ENCODE data around the gene HES5.

The HES5 gene

DNA sequence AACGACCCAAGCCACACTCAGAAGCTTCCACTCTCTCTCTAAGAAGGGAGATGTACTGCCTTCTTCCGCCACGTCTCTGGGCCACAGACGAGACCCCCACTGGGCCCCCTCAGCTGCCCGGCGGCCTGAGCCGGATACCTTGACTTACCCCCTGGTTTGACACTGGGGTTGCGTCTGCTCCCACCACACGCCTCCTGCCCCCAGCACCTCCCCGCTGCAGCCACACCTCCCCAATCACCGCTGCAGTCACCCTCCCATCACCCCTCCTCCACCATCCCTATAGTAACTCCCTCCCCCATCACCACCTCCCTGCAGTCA lies 14.3 kb downstream of the HES5 start:
- Histone ChIP-seq H3K79me1 (replicated peaks; ENCODE audit: low read length, poor library complexity, severe bottlenecking) (peaks cover 48% of the 10 kb centered on the region), H4K8ac (ENCODE audit: low read length) (no peak overlapping the region), H2BK12ac (ENCODE audit: low read length in 2 of 2) (no peak overlapping the region), H3K23ac (ENCODE audit: low read length in 2 of 2) (no peak overlapping the region), H3K4me2 (ENCODE audit: low read length, poor library complexity, severe bottlenecking) (no peak overlapping the region), H3K36me3 (ENCODE audit: control insufficient read depth in 1 of 2, insufficient read depth in 2 of 2, low read depth in 1 of 2, low read length in 2 of 2) (peaks cover 81 to 100% of the 10 kb centered on the region in 2 experiments), H3K14ac (ENCODE audit: low read length in 2 of 2) (no peak overlapping the region), H3K27ac (ENCODE audit: low read length, poor library complexity, severe bottlenecking) (no peak overlapping the region), H3K18ac (ENCODE audit: low read depth in 1 of 2, low read length in 2 of 2) (no peak overlapping the region), H2BK120ac (ENCODE audit: low read depth, low read length) (no peak overlapping the region), H2BK5ac (ENCODE audit: low read depth, low read length, poor library complexity, severe bottlenecking) (no peak overlapping the region), H3K4ac (ENCODE audit: low read depth in 1 of 2, low read length in 2 of 2) (no peak overlapping the region), H3K4me3 (ENCODE audit: insufficient read depth in 1 of 2, low read depth in 1 of 2, low read length in 2 of 2) (no peak overlapping the region), H3K4me1 (ENCODE audit: control insufficient read depth, insufficient read depth, low read depth, low read length) (peaks cover 1% of the 10 kb centered on the region), H3K27me3 (ENCODE audit: control insufficient read depth in 1 of 2, insufficient read depth in 1 of 2, low read length in 2 of 2) (no peaks in the 10 kb centered on the region), H2BK15ac (ENCODE audit: low read depth, poor library complexity, severe bottlenecking) (no peak overlapping the region), H4K91ac (ENCODE audit: low read length) (no peak overlapping the region), H2AFZ (ENCODE audit: low read depth, low read length) (no peak overlapping the region), H3K9ac (ENCODE audit: low read length) (no peak overlapping the region), H2AK5ac (ENCODE audit: low read length, severe bottlenecking) (no peak overlapping the region), H3K9me3 (ENCODE audit: control insufficient read depth, low read length) (no peaks in the 10 kb centered on the region)
- 91% methylated on average over 11 of the region's 11 CpGs for WGBS
- DNase-seq: no peak

DNA sequence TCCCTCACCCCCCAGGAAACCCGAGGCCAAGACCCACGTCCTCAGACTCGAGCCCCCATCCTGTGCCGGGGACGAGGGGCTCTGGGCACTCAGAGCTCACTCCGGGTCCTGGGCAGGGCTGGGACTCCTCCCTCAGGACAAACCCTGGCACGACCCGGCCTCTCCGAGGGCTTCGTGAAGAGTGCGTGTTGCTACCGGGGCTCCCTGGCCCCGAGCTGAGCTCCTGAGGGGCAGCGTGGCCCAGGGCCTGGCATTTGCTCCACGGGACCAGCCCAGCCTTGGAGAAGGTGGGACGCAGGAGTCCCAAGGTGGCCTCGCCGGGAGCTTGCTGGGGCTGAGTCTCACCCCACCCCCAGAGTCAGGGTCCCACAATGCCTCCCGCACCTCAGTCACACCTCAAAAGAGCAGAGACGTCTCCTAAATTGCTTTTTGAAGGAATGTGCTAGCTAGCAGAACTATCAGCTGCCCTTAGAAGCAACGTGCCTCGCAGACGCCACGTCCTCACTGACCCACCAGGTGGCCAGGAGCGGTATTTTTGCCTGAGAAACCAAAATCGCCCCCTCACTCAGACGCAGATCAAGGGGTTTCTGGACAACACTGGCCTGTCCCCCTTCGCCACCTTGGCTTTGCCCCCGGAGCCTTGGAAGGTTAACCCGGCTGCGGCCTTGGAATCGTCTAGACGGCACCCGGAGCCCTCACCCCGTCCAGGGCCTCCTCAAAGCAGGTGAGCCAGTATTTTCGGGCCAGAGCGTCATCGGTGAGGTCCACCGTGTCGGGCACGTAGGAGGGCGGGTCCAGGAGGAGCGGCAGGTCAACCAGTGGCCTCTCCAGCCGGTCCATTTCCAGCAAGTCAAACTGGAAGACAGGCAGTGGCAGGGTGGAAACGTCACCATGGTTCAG lies 14.9 kb downstream of the HES5 start:
- H2BK12ac ChIP-seq (ENCODE audit: low read length in 2 of 2): no peak overlapping the region
- H3K14ac ChIP-seq (ENCODE audit: low read length in 2 of 2): no peak overlapping the region
- no peak overlapping the region for H3K23ac ChIP-seq (ENCODE audit: low read length in 2 of 2)
- DNase-seq: no peak
- H3K36me3 ChIP-seq (ENCODE audit: control insufficient read depth in 1 of 2, insufficient read depth in 2 of 2, low read depth in 1 of 2, low read length in 2 of 2): peaks cover 84 to 100% of the 10 kb centered on the region in 2 experiments
- whole genome bisulfite sequencing: 93% methylated on average over 45 of the region's 45 CpGs
- peaks cover 1% of the 10 kb centered on the region for H3K4me1 ChIP-seq (ENCODE audit: control insufficient read depth, insufficient read depth, low read depth, low read length)
- no peak overlapping the region for H2AK5ac ChIP-seq (ENCODE audit: low read length, severe bottlenecking)
- H3K9me3 ChIP-seq (ENCODE audit: control insufficient read depth, low read length): no peaks in the 10 kb centered on the region
- no peak overlapping the region for H2AFZ ChIP-seq (ENCODE audit: low read depth, low read length)
- no peak overlapping the region for H2BK5ac ChIP-seq (ENCODE audit: low read depth, low read length, poor library complexity, severe bottlenecking)
- H4K8ac ChIP-seq (ENCODE audit: low read length): no peak overlapping the region
- no peak overlapping the region for H2BK120ac ChIP-seq (ENCODE audit: low read depth, low read length)
- H3K18ac ChIP-seq (ENCODE audit: low read depth in 1 of 2, low read length in 2 of 2): no peak overlapping the region
- H3K27me3 ChIP-seq (ENCODE audit: control insufficient read depth in 1 of 2, insufficient read depth in 1 of 2, low read length in 2 of 2): no peaks in the 10 kb centered on the region
- no peak overlapping the region for H3K4ac ChIP-seq (ENCODE audit: low read depth in 1 of 2, low read length in 2 of 2)
- H3K4me2 ChIP-seq (ENCODE audit: low read length, poor library complexity, severe bottlenecking): no peak overlapping the region
- no peak overlapping the region for H3K4me3 ChIP-seq (ENCODE audit: insufficient read depth in 1 of 2, low read depth in 1 of 2, low read length in 2 of 2)
- H3K79me1 ChIP-seq (replicated peaks; ENCODE audit: low read length, poor library complexity, severe bottlenecking): peaks cover 48% of the 10 kb centered on the region
- H4K91ac ChIP-seq (ENCODE audit: low read length): no peak overlapping the region
- no peak overlapping the region for H3K9ac ChIP-seq (ENCODE audit: low read length)
- no peak overlapping the region for H3K27ac ChIP-seq (ENCODE audit: low read length, poor library complexity, severe bottlenecking)
- no peak overlapping the region for H2BK15ac ChIP-seq (ENCODE audit: low read depth, poor library complexity, severe bottlenecking)

DNA sequence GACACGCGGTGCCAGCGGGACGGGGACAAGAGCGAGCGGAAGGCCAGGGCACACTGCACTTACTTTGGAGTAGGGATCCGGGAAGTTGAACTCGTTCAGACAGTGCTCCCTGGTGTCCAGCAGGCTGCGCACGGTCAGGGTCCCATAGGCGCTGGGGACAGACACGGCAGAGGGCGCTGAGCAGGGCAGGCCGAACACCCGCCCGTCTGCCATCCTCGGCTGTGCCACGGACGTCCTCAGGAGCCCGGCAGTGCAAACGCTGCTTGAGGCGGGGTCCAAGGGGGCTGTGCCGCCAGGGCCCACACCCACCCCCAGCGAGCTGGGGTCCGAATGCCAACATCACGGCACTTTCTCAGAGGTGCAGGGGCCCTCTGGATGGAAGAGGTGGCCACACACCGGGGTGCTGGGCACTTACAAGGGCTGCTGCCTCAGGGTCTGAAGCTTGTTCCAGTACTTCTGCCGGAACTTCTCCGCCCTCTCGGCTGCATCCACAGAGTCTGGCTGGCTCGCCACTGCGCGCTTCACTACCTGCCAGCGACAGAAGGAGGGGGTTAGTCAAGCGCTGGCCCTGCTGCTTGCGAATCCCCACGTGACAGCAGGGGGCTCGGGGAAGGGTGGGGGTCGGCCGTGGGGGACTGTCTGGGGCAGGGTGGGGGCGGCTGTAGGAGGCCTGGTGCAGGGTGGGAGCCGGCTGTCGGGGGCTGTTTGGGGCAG lies 16.0 kb downstream of the HES5 start:
- H4K91ac ChIP-seq (ENCODE audit: low read length): no peak overlapping the region
- H2AK5ac ChIP-seq (ENCODE audit: low read length, severe bottlenecking): no peak overlapping the region
- no peak overlapping the region for H2BK15ac ChIP-seq (ENCODE audit: low read depth, poor library complexity, severe bottlenecking)
- H2BK5ac ChIP-seq (ENCODE audit: low read depth, low read length, poor library complexity, severe bottlenecking): no peak overlapping the region
- WGBS: 96% methylated on average over 41 of the region's 43 CpGs
- no peak overlapping the region for H4K8ac ChIP-seq (ENCODE audit: low read length)
- peaks cover 86 to 100% of the 10 kb centered on the region in 2 experiments for H3K36me3 ChIP-seq (ENCODE audit: control insufficient read depth in 1 of 2, insufficient read depth in 2 of 2, low read depth in 1 of 2, low read length in 2 of 2)
- H3K4me1 ChIP-seq (ENCODE audit: control insufficient read depth, insufficient read depth, low read depth, low read length): peaks cover 1% of the 10 kb centered on the region
- no peak overlapping the region for H3K23ac ChIP-seq (ENCODE audit: low read length in 2 of 2)
- no peaks in the 10 kb centered on the region for H3K27me3 ChIP-seq (ENCODE audit: control insufficient read depth in 1 of 2, insufficient read depth in 1 of 2, low read length in 2 of 2)
- no peak overlapping the region for H3K4me3 ChIP-seq (ENCODE audit: insufficient read depth in 1 of 2, low read depth in 1 of 2, low read length in 2 of 2)
- no peak overlapping the region for H3K4me2 ChIP-seq (ENCODE audit: low read length, poor library complexity, severe bottlenecking)
- H3K27ac ChIP-seq (ENCODE audit: low read length, poor library complexity, severe bottlenecking): no peak overlapping the region
- no peak for DNase-seq
- H3K9me3 ChIP-seq (ENCODE audit: control insufficient read depth, low read length): no peaks in the 10 kb centered on the region
- H3K9ac ChIP-seq (ENCODE audit: low read length): no peak overlapping the region
- H3K4ac ChIP-seq (ENCODE audit: low read depth in 1 of 2, low read length in 2 of 2): no peak overlapping the region
- H2BK120ac ChIP-seq (ENCODE audit: low read depth, low read length): no peak overlapping the region
- H2AFZ ChIP-seq (ENCODE audit: low read depth, low read length): no peak overlapping the region
- H3K79me1 ChIP-seq (replicated peaks; ENCODE audit: low read length, poor library complexity, severe bottlenecking): peaks cover 42% of the 10 kb centered on the region
- no peak overlapping the region for H2BK12ac ChIP-seq (ENCODE audit: low read length in 2 of 2)
- H3K14ac ChIP-seq (ENCODE audit: low read length in 2 of 2): no peak overlapping the region
- H3K18ac ChIP-seq (ENCODE audit: low read depth in 1 of 2, low read length in 2 of 2): no peak overlapping the region

DNA sequence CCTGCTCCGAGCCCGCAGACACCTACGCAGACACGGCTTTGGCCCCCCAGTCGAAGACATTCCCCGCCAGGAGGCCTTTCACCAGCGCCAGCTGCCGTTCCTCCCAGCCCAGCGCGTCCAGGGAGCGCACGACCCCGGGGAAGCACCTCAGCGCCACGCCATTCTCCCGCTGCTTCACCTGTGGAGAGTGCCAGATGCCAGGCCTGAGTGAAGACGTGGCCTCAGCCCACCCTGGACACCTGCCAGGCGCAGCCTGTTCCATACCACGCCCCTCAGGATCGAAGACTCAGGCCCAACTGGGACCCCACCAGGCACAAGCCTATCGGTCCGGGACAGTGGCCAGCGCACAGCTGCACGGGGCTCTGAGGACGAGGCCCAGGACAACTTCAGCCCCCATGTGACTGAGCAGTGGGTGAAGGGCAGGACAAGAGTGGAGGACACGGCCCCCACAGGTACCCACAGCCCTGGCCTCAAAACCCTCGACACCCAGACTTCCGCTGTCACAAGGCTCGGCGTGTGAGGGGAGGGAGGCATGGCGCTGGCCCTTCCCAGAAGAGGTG lies 17.1 kb downstream of the HES5 start:
- Histone ChIP-seq H3K4me1 (ENCODE audit: control insufficient read depth, insufficient read depth, low read depth, low read length) (peaks cover 1% of the 10 kb centered on the region), H3K36me3 (ENCODE audit: control insufficient read depth in 1 of 2, insufficient read depth in 2 of 2, low read depth in 1 of 2, low read length in 2 of 2) (peaks cover 77 to 100% of the 10 kb centered on the region in 2 experiments), H2BK120ac (ENCODE audit: low read depth, low read length) (no peak overlapping the region), H3K4ac (ENCODE audit: low read depth in 1 of 2, low read length in 2 of 2) (no peak overlapping the region), H3K79me1 (replicated peaks; ENCODE audit: low read length, poor library complexity, severe bottlenecking) (peaks cover 40% of the 10 kb centered on the region), H3K27me3 (ENCODE audit: control insufficient read depth in 1 of 2, insufficient read depth in 1 of 2, low read length in 2 of 2) (no peaks in the 10 kb centered on the region), H2BK12ac (ENCODE audit: low read length in 2 of 2) (no peak overlapping the region), H3K4me2 (ENCODE audit: low read length, poor library complexity, severe bottlenecking) (no peak overlapping the region), H3K9me3 (ENCODE audit: control insufficient read depth, low read length) (no peaks in the 10 kb centered on the region), H3K4me3 (ENCODE audit: insufficient read depth in 1 of 2, low read depth in 1 of 2, low read length in 2 of 2) (no peak overlapping the region), H3K9ac (ENCODE audit: low read length) (no peak overlapping the region), H4K91ac (ENCODE audit: low read length) (no peak overlapping the region), H4K8ac (ENCODE audit: low read length) (no peak overlapping the region), H3K18ac (ENCODE audit: low read depth in 1 of 2, low read length in 2 of 2) (no peak overlapping the region), H2BK15ac (ENCODE audit: low read depth, poor library complexity, severe bottlenecking) (no peak overlapping the region), H2AFZ (ENCODE audit: low read depth, low read length) (no peak overlapping the region), H3K14ac (ENCODE audit: low read length in 2 of 2) (no peak overlapping the region), H2BK5ac (ENCODE audit: low read depth, low read length, poor library complexity, severe bottlenecking) (no peak overlapping the region), H3K23ac (ENCODE audit: low read length in 2 of 2) (no peak overlapping the region), H2AK5ac (ENCODE audit: low read length, severe bottlenecking) (no peak overlapping the region), H3K27ac (ENCODE audit: low read length, poor library complexity, severe bottlenecking) (no peak overlapping the region)
- 95% methylated on average over 31 of the region's 31 CpGs for WGBS
- no peak for DNase-seq

All from mesenchymal stem cell (in vitro differentiated cells and primary cell).